GM12878 (cell line): ENCODE measurements around the gene ZNF672. TPM values are rescaled to one million over a fixed set of nuclear protein-coding genes. Genes with fewer than 3 reads are reported as not detected.

Source experiments
- polyA plus RNA-seq, 11 experiments: library from polyadenylated mRNA; depleted of rRNA in 4 of 11; unstranded in 6 of 11; stranded (reverse) in 5 of 11; fragments of >200 nt; fragmentation: Nextera tagmentation in 4 of 11; fragmentation: Illumina TruSeq in 1 of 11; extraction: Ambion mirVana in 4 of 11; extraction: Trizol in 1 of 11; gene quantifications; 1 replicate in 1 of 11; 2 replicates in 10 of 11; pipeline versions ENCODE4 v1.2.1 to v1.2.3, GENCODE V29; 2011 to 2016; ENCODE audit warnings: inconsistent platforms in 2 of 11, missing spikeins in 2 of 11, low read depth in 1 of 11
- total RNA-seq, 4 experiments: library from RNA; depleted of rRNA in 3 of 4; stranded (reverse); fragments of >200 nt in 3 of 4; fragmentation: Illumina TruSeq in 1 of 4; extraction: Trizol in 1 of 4; gene quantifications; 2 replicates each; pipeline versions ENCODE4 v1.2.1 to v1.2.3, GENCODE V29; 2013 to 2021
- TF ChIP-seq, protein P1 (sequence below): fragments of 450-650 bp; IDR thresholded peaks from 2 replicates; pipeline ENCODE4 v1.6.1; 2017; ENCODE audit warnings: mild to moderate bottlenecking, low read depth, inconsistent platforms; ENCODE audit not compliant: poor library complexity, severe bottlenecking
- TF ChIP-seq, protein P2 (sequence below): fragments of 450-650 bp; formaldehyde crosslinking; IDR thresholded peaks from 2 replicates; pipeline ENCODE4 v1.4.0; 2022; ENCODE audit warnings: mild to moderate bottlenecking, moderate library complexity
- TF ChIP-seq, protein P3 (sequence below): fragments of 150-350 bp; IDR thresholded peaks from 2 replicates; pipeline ENCODE4 v1.6.1; 2014; ENCODE audit warnings: mild to moderate bottlenecking, low read depth, low read length
- TF ChIP-seq, protein P4 (sequence below): IDR thresholded peaks from 2 replicates; pipeline ENCODE4 v1.6.1; 2012; ENCODE audit warnings: low read depth, low read length, improper control_type of control experiment

The ZNF672 gene
- total and polyA plus RNA-seq, 10 of the 15 experiments (the other 5 are each of a cell fraction or from before 2014, with no cell fraction given) = 2.9 to 51.3 (median 39.8) TPM

DNA sequence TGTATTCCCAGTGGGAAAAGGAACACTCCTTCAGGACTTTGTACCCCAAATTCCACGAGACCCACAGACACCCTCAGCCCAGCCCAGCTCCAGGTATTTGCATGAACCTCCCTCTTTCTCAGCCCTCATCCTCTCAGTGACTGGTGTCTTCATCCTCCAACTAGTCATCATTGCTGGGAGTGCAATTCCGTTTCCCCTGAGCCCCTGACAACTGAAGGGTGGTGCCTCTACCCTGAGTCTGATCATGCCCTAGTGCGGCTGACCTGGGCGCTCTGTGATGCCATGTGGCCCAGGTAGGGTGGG lies 24.6 kb downstream of the ZNF672 start (continued):
- TF ChIP-seq, protein P1, sequence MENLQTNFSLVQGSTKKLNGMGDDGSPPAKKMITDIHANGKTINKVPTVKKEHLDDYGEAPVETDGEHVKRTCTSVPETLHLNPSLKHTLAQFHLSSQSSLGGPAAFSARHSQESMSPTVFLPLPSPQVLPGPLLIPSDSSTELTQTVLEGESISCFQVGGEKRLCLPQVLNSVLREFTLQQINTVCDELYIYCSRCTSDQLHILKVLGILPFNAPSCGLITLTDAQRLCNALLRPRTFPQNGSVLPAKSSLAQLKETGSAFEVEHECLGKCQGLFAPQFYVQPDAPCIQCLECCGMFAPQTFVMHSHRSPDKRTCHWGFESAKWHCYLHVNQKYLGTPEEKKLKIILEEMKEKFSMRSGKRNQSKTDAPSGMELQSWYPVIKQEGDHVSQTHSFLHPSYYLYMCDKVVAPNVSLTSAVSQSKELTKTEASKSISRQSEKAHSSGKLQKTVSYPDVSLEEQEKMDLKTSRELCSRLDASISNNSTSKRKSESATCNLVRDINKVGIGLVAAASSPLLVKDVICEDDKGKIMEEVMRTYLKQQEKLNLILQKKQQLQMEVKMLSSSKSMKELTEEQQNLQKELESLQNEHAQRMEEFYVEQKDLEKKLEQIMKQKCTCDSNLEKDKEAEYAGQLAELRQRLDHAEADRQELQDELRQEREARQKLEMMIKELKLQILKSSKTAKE = no peak
- TF ChIP-seq, protein P2, sequence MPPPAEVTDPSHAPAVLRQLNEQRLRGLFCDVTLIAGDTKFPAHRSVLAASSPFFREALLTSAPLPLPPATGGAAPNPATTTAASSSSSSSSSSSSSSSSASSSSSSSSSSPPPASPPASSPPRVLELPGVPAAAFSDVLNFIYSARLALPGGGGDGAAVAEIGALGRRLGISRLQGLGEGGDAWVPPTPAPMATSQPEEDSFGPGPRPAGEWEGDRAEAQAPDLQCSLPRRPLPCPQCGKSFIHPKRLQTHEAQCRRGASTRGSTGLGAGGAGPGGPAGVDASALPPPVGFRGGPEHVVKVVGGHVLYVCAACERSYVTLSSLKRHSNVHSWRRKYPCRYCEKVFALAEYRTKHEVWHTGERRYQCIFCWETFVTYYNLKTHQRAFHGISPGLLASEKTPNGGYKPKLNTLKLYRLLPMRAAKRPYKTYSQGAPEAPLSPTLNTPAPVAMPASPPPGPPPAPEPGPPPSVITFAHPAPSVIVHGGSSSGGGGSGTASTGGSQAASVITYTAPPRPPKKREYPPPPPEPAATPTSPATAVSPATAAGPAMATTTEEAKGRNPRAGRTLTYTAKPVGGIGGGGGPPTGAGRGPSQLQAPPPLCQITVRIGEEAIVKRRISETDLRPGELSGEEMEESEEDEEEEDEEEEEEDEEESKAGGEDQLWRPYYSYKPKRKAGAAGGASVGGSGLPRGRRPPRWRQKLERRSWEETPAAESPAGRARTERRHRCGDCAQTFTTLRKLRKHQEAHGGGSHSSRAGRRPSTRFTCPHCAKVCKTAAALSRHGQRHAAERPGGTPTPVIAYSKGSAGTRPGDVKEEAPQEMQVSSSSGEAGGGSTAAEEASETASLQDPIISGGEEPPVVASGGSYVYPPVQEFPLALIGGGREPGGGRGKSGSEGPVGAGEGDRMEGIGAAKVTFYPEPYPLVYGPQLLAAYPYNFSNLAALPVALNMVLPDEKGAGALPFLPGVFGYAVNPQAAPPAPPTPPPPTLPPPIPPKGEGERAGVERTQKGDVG (CRISPR knock-in tag) = no peak
- TF ChIP-seq, protein P3, sequence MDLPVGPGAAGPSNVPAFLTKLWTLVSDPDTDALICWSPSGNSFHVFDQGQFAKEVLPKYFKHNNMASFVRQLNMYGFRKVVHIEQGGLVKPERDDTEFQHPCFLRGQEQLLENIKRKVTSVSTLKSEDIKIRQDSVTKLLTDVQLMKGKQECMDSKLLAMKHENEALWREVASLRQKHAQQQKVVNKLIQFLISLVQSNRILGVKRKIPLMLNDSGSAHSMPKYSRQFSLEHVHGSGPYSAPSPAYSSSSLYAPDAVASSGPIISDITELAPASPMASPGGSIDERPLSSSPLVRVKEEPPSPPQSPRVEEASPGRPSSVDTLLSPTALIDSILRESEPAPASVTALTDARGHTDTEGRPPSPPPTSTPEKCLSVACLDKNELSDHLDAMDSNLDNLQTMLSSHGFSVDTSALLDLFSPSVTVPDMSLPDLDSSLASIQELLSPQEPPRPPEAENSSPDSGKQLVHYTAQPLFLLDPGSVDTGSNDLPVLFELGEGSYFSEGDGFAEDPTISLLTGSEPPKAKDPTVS = no peak
- TF ChIP-seq, protein P4, sequence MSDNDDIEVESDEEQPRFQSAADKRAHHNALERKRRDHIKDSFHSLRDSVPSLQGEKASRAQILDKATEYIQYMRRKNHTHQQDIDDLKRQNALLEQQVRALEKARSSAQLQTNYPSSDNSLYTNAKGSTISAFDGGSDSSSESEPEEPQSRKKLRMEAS = no peak
